ENCODE measurements around the gene SCN2A. TPM values are rescaled to one million over a fixed set of nuclear protein-coding genes. Genes with fewer than 3 reads are reported as not detected.

Gene SCN2A
- total RNA-seq, 1 experiment from 2014 or later: 0.39 TPM

DNA sequence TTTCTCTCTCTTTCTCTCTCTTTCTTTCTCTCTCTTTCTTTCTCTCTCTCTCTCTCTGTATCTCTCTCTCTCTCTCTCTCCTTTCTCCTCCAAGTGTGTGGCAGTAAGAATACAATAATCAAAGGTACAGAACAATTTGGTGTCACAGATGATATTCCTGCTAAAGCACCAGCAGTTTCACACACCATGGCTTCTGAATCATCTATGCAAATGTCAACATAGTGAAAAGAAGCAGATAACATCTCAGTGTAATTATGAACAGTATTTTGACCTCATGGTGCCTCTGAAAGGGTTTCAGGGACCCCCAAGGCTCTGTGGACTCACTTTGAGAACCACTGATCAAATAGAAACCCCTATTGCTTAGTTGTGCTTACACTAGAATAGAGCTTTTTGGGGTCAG lies 191.8 kb downstream of the SCN2A start:
- Mint-ChIP-seq H3K9me3 (peaks cover 5% of the 10 kb centered on the region; the same call in 1 of the 2 replicates), H3K4me3 (no peak overlapping the region), H3K27ac (no peak overlapping the region), H3K4me1 (peaks cover 25% of the 10 kb centered on the region), H3K36me3 (no peaks in the 10 kb centered on the region), H3K27me3 (ENCODE audit: low read depth) (no peaks in the 10 kb centered on the region)
- no peak for DNase-seq (ENCODE audit: low spot score)
- no peak for ATAC-seq
- POLR2A ChIA-PET: no interaction called here
- CTCF ChIA-PET: no interaction called here
- TF ChIP-seq, protein P1, sequence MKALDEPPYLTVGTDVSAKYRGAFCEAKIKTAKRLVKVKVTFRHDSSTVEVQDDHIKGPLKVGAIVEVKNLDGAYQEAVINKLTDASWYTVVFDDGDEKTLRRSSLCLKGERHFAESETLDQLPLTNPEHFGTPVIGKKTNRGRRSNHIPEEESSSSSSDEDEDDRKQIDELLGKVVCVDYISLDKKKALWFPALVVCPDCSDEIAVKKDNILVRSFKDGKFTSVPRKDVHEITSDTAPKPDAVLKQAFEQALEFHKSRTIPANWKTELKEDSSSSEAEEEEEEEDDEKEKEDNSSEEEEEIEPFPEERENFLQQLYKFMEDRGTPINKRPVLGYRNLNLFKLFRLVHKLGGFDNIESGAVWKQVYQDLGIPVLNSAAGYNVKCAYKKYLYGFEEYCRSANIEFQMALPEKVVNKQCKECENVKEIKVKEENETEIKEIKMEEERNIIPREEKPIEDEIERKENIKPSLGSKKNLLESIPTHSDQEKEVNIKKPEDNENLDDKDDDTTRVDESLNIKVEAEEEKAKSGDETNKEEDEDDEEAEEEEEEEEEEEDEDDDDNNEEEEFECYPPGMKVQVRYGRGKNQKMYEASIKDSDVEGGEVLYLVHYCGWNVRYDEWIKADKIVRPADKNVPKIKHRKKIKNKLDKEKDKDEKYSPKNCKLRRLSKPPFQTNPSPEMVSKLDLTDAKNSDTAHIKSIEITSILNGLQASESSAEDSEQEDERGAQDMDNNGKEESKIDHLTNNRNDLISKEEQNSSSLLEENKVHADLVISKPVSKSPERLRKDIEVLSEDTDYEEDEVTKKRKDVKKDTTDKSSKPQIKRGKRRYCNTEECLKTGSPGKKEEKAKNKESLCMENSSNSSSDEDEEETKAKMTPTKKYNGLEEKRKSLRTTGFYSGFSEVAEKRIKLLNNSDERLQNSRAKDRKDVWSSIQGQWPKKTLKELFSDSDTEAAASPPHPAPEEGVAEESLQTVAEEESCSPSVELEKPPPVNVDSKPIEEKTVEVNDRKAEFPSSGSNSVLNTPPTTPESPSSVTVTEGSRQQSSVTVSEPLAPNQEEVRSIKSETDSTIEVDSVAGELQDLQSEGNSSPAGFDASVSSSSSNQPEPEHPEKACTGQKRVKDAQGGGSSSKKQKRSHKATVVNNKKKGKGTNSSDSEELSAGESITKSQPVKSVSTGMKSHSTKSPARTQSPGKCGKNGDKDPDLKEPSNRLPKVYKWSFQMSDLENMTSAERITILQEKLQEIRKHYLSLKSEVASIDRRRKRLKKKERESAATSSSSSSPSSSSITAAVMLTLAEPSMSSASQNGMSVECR (CRISPR knock-in tag; IDR thresholded peaks at IDR 0.05; ENCODE audit: borderline replicate concordance): no peak
- TF ChIP-seq ZNF512 (CRISPR knock-in tag; IDR thresholded peaks at IDR 0.05; ENCODE audit: borderline replicate concordance): no peak

DNA sequence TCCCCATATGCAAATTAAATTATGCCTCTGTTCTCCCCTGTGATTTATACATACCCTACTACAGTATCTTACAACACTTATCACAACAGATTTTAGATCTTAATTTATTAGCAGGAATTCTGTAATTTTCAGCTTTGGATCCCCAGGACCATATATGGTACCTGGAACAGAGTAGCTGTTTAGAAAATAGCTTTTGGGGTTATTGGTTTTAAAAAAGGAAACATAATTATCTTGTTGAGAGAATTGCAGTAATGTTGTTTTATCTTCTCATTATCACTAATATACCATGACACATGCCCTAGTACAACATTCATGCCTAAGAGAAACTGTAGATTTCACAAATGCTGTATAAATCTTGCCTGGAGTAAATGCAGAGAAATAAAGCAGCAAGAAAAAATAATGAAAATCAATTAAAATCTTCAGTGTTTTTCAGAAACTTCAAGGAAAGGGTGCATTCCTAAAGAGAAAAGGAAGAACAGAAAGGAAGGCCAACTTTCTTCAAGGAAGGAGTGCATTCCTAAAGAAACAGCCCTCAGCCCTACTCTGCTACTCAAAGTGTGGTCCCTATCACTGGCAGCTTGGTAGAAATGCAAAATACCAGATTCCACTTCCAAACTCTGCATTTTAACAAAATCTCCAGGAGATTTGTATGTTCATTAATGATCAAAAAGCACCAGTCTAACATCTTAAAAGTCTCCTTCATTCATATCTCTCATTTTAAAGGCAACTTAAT lies 193.2 kb downstream of the SCN2A start:
- Mint-ChIP-seq H3K4me1 (peaks cover 35% of the 10 kb centered on the region), H3K9me3 (peaks cover 5% of the 10 kb centered on the region; the same call in 1 of the 2 replicates), H3K4me3 (no peak overlapping the region), H3K27ac (no peak overlapping the region), H3K36me3 (no peaks in the 10 kb centered on the region), H3K27me3 (ENCODE audit: low read depth) (no peaks in the 10 kb centered on the region)
- DNase-seq (ENCODE audit: low spot score) (no peak), ATAC-seq (peak; percentile 68)
- ChIA-PET POLR2A (no interaction called here), CTCF (interaction anchor here (0.8 kb wide), 1 partner anchor 131 kb away, joined by 3 read pairs; no protein-coding TSS in a partner anchor)
- no peak for TF ChIP-seq NFATC4 (CRISPR knock-in tag; IDR thresholded peaks at IDR 0.05)
- no peak for TF ChIP-seq OVOL2 (CRISPR knock-in tag; IDR thresholded peaks at IDR 0.05; ENCODE audit: borderline replicate concordance)
- TF ChIP-seq, protein P1 (CRISPR knock-in tag; IDR thresholded peaks at IDR 0.05; ENCODE audit: borderline replicate concordance): no peak
- no peak for TF ChIP-seq FOXP1 (CRISPR knock-in tag; IDR thresholded peaks at IDR 0.05; ENCODE audit: borderline replicate concordance)
- no peak for TF ChIP-seq FOXJ3 (CRISPR knock-in tag; IDR thresholded peaks at IDR 0.05; ENCODE audit: borderline replicate concordance)
- TF ChIP-seq, protein P2, sequence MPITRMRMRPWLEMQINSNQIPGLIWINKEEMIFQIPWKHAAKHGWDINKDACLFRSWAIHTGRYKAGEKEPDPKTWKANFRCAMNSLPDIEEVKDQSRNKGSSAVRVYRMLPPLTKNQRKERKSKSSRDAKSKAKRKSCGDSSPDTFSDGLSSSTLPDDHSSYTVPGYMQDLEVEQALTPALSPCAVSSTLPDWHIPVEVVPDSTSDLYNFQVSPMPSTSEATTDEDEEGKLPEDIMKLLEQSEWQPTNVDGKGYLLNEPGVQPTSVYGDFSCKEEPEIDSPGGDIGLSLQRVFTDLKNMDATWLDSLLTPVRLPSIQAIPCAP (CRISPR knock-in tag; IDR thresholded peaks at IDR 0.05): no peak
- TF ChIP-seq SP1 (CRISPR knock-in tag; conservative IDR thresholded peaks at IDR 0.05): no peak
- TF ChIP-seq ETV6 (CRISPR knock-in tag; IDR thresholded peaks at IDR 0.05): no peak
- no peak for TF ChIP-seq ESRRA (CRISPR knock-in tag; IDR thresholded peaks at IDR 0.05; ENCODE audit: borderline replicate concordance)
- TF ChIP-seq, protein P3, sequence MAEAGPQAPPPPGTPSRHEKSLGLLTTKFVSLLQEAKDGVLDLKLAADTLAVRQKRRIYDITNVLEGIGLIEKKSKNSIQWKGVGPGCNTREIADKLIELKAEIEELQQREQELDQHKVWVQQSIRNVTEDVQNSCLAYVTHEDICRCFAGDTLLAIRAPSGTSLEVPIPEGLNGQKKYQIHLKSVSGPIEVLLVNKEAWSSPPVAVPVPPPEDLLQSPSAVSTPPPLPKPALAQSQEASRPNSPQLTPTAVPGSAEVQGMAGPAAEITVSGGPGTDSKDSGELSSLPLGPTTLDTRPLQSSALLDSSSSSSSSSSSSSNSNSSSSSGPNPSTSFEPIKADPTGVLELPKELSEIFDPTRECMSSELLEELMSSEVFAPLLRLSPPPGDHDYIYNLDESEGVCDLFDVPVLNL (CRISPR knock-in tag; IDR thresholded peaks at IDR 0.05; ENCODE audit: borderline replicate concordance, low read depth): no peak
- no peak for TF ChIP-seq TCF7 (CRISPR knock-in tag; IDR thresholded peaks at IDR 0.05; ENCODE audit: low read depth)
- no peak for TF ChIP-seq NR2C2 (CRISPR knock-in tag; IDR thresholded peaks at IDR 0.05)
- no peak for TF ChIP-seq GTF2I (CRISPR knock-in tag; conservative IDR thresholded peaks at IDR 0.05)

All from WTC11 (cell line).